GM18498 (cell line): ENCODE data around the gene VENTX.

Experiments
- ATAC-seq: cut with Tn5 transposase; IDR thresholded peaks from one replicate; pipeline ENCODE4 v1.9.1; 2021; ENCODE audit warnings: mild to moderate bottlenecking, moderate library complexity; ENCODE audit not compliant: unreplicated experiment

VENTX gene

DNA sequence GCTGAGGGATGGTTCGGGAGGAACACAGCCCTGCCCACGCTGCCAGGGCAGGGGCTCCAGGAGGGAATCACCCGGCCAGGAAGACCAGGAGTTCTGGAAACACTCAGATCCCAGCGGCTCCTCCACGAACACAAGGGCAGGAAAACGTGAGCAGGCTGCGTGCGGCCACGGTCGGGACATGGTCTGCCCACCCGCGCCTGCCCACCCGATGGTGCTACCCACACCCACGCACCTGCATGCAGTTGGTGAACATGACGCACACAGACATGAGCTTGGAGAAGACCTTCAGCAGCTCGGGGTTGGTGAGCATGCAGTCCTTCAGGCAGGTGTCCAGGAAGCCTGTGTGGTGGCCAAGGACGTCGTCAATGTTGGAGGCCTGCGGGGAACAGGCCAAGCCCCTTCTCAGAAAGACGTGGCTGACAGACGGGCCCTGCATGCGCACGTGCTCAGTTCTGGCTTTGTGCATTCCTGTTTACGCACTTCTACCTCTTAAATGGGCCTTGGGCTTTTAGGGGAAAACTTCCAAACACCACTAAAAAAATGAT, 45.3 kb downstream of the VENTX start:
- no peak for ATAC-seq

DNA sequence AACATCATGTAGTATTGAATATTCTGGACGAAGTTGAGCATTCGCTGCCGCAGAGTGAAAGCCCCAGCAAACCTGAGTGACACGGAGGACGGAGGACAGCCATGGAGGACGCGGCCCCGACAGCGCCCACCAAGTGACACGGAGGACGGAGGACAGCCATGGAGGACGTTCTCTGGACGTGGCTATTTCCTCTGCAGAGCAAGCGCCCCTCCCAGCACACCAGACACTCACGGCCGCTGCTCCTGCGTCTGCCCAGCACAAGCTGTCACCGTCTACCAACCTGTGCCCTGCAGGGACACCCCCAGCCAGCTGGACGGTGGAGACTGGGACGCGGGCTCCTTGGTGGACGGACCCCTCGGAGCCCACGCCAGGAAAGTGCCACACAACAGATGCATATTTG, 46.3 kb downstream of the VENTX start:
- ATAC-seq: no peak

- ATAC-seq: no peak
These were observed 47.6 kb downstream of the VENTX start for GRCh38 chr10:133285217-133285616.

- no peak for ATAC-seq
These were observed 48.7 kb downstream of the VENTX start for GRCh38 chr10:133286366-133286765.

- no peak for ATAC-seq
These were observed 50.3 kb downstream of the VENTX start for GRCh38 chr10:133287832-133288500.

GRCh38 chr10:133289761-133290160, 52.1 kb downstream of the VENTX start:
- no peak for ATAC-seq
